ENCODE results near the gene SAMD10.

- TF ChIP-seq CTCF (IDR thresholded peaks at IDR 0.05), result no peak
- TF ChIP-seq POLR2A (IDR thresholded peaks at IDR 0.05), result no peak
Observed at GRCh38 chr20:63945921-63946920, 33.2 kb downstream of the SAMD10 start.
